Smooth muscle cell (in vitro differentiated cells): Measurements from ENCODE around the gene PABPC1L. TPM values are rescaled to one million over a fixed set of nuclear protein-coding genes. Genes with fewer than 3 reads are reported as not detected.

Experiments used
- DNase-seq: peaks from one replicate; lab custom pipeline; 2025; ENCODE audit not compliant: unreplicated experiment; lab: John Stamatoyannopoulos, UW
- H2AFZ ChIP-seq: fragments of 200-600 bp; sonication (generic); 2 replicates; pipeline ENCODE4 v1.6.0; 2016; ENCODE audit warnings: antibody characterized with exemption, low read depth, mild to moderate bottlenecking
- H3F3A ChIP-seq: fragments of 200-600 bp; sonication (generic); 2 replicates; pipeline ENCODE4 v1.6.0; 2017; ENCODE audit warnings: antibody characterized with exemption, low read depth
- H3K27ac ChIP-seq: fragments of 200-600 bp; sonication (generic); 2 replicates; pipeline ENCODE4 v1.5.1; 2016; ENCODE audit warnings: low read depth, mild to moderate bottlenecking
- H3K27me3 ChIP-seq: fragments of 200-600 bp; sonication (generic); 2 replicates; pipeline ENCODE4 v1.6.1; 2016; ENCODE audit warnings: low read depth, mild to moderate bottlenecking
- H3K36me3 ChIP-seq: fragments of 200-600 bp; sonication (generic); 2 replicates; pipeline ENCODE4 v1.5.1; 2016; ENCODE audit warnings: low read depth
- H3K4me1 ChIP-seq: fragments of 200-600 bp; sonication (generic); 2 replicates; pipeline ENCODE4 v1.5.1; 2016; ENCODE audit warnings: low read depth
- H3K4me2 ChIP-seq: fragments of 200-600 bp; sonication (generic); 2 replicates; pipeline ENCODE4 v1.6.0; 2016; ENCODE audit warnings: mild to moderate bottlenecking
- H3K4me3 ChIP-seq: fragments of 200-600 bp; sonication (generic); 2 replicates; pipeline ENCODE4 v1.5.1; 2016; ENCODE audit warnings: mild to moderate bottlenecking
- H3K79me2 ChIP-seq: fragments of 200-600 bp; sonication (generic); 2 replicates; pipeline ENCODE4 v1.6.0; 2016; ENCODE audit warnings: low read depth, mild to moderate bottlenecking
- H3K9ac ChIP-seq: fragments of 200-600 bp; sonication (generic); 2 replicates; pipeline ENCODE4 v1.6.0; 2016; ENCODE audit warnings: low read depth
- H3K9me3 ChIP-seq: fragments of 200-600 bp; sonication (generic); replicated peaks from 2 replicates; pipeline ENCODE4 v1.5.1; 2016; ENCODE audit warnings: low read depth
- H4K20me1 ChIP-seq: fragments of 200-600 bp; sonication (generic); 2 replicates; pipeline ENCODE4 v1.6.0; 2016; ENCODE audit warnings: low read depth
- WGBS: methylation state at CpG from one replicate; pipeline ENCODE4 v1.1.7; 2016; ENCODE audit warnings: low lambda C conversion rate; 5-methylcytosine and 5-hydroxymethylcytosine counted together
- polyA plus RNA-seq: library from polyadenylated mRNA; unstranded; fragments of >200 nt; fragmentation: Nextera tagmentation; extraction: Ambion mirVana; gene quantifications from 2 replicates; pipeline ENCODE4 v1.2.1, GENCODE V29; 2016
- total RNA-seq: library from RNA; depleted of rRNA; stranded (reverse); fragments of >200 nt; gene quantifications from 2 replicates; pipeline ENCODE4 v1.2.3, GENCODE V29; 2014
- TF ChIP-seq, protein P1 (sequence below): fragments of 200-600 bp; sonication (generic); IDR thresholded peaks from 2 replicates; pipeline ENCODE4 v1.5.1; 2017; ENCODE audit warnings: borderline replicate concordance, mild to moderate bottlenecking, antibody characterized with exemption; ENCODE audit not compliant: insufficient read depth, poor library complexity, severe bottlenecking

The PABPC1L gene
- total and polyA plus RNA-seq, 2 experiments from 2014 or later = 8.9 to 12.3 TPM

DNA sequence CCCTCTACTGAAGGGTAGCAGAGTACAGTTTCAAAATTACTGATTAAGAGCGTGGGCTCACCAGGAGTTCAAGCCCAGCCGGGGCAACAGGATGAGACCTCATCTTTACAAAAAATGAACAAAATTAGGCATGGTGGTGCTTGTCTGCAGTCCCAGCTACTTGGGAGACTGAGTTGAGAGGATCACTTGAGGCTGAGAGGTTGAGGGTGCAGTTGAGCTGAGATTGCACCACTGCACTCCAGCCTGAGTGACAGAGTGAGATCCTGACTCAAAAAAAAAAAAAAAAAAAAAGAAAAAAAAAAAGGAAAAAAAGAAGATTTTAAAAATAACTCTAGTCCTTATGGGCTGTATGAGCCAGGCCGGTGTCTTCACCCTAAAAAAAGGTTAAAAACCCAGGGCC, 18.7 kb downstream of the PABPC1L start:
- no peak overlapping the region for H3K27ac ChIP-seq
- no peak for DNase-seq
- no peak overlapping the region for H3K4me3 ChIP-seq
- TF ChIP-seq, protein P1, sequence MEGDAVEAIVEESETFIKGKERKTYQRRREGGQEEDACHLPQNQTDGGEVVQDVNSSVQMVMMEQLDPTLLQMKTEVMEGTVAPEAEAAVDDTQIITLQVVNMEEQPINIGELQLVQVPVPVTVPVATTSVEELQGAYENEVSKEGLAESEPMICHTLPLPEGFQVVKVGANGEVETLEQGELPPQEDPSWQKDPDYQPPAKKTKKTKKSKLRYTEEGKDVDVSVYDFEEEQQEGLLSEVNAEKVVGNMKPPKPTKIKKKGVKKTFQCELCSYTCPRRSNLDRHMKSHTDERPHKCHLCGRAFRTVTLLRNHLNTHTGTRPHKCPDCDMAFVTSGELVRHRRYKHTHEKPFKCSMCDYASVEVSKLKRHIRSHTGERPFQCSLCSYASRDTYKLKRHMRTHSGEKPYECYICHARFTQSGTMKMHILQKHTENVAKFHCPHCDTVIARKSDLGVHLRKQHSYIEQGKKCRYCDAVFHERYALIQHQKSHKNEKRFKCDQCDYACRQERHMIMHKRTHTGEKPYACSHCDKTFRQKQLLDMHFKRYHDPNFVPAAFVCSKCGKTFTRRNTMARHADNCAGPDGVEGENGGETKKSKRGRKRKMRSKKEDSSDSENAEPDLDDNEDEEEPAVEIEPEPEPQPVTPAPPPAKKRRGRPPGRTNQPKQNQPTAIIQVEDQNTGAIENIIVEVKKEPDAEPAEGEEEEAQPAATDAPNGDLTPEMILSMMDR = no peak
- no peaks in the 10 kb centered on the region for H3K27me3 ChIP-seq
- no peak overlapping the region for H3K9ac ChIP-seq
- no peaks in the 10 kb centered on the region for H3F3A ChIP-seq
- H3K4me2 ChIP-seq = no peak overlapping the region
- no peaks in the 10 kb centered on the region for H3K79me2 ChIP-seq
- H3K9me3 ChIP-seq = no peaks in the 10 kb centered on the region
- H3K36me3 ChIP-seq = no peaks in the 10 kb centered on the region
- H3K4me1 ChIP-seq = no peaks in the 10 kb centered on the region
- no peak overlapping the region for H2AFZ ChIP-seq
- H4K20me1 ChIP-seq = no peaks in the 10 kb centered on the region
- 98% methylated on average over 3 of the region's 3 CpGs for WGBS

DNA sequence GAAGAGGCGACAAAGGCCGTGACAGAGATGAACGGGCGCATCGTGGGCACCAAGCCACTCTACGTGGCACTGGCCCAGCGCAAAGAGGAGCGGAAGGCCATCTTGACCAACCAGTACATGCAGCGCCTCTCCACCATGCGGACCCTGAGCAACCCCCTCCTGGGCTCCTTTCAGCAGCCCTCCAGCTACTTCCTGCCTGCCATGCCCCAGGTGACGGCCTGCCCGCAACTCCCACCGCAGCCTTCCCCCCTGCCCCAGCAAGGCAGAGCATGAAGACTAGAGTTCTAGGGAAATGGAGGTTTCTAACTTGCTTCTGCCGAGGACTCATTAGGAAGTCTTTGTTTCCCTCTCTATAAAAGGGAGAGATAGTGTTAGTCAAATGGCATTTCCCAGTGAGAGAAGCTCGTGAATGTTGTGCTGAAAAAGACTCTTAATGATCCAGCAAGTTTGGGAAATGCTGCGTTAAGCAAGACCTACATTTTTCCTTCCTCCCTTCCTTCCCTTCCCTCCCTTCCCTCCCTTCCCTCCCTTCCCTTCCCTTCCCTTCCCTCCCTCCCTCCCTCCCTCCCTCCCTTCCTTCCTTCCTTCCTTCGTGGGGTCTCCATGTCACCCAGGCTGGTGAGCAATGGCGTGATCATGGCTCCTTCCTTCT, 20.8 kb downstream of the PABPC1L start:
- Histone ChIP-seq H3F3A (no peaks in the 10 kb centered on the region), H3K9me3 (no peaks in the 10 kb centered on the region), H4K20me1 (no peaks in the 10 kb centered on the region), H3K4me3 (no peak overlapping the region), H3K9ac (no peak overlapping the region), H3K4me1 (no peaks in the 10 kb centered on the region), H3K4me2 (no peak overlapping the region), H3K27me3 (no peaks in the 10 kb centered on the region), H2AFZ (no peak overlapping the region), H3K79me2 (no peaks in the 10 kb centered on the region), H3K36me3 (no peaks in the 10 kb centered on the region), H3K27ac (no peak overlapping the region)
- 97% methylated on average over 16 of the region's 18 CpGs for whole genome bisulfite sequencing
- DNase-seq = no peak
- TF ChIP-seq, protein P1 = no peak

DNA sequence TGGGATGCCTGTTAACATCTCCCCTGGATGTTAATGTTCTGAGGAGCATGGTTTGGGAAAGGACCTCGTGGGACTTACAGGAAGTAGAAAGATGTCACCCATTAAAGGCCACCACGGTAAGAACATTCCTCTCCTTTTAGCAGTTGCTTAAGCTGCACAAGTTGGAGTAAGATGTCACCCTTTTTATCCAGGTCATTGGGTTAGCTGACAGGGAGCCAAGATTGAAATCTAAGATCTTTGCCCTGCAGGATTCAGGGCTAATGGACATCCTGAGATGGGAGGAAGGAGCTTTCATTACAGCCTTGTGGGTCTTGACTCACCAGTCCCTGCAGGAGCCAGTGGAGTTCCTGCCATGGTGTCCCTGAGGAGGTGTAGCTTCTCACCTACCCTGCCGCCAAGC, 22.1 kb downstream of the PABPC1L start:
- TF ChIP-seq, protein P1 = no peak
- H3K4me3 ChIP-seq = no peak overlapping the region
- no peak overlapping the region for H3K27ac ChIP-seq
- H3F3A ChIP-seq = no peaks in the 10 kb centered on the region
- H3K9me3 ChIP-seq = no peaks in the 10 kb centered on the region
- WGBS = 93% methylated on average over 3 of the region's 3 CpGs
- no peak overlapping the region for H3K9ac ChIP-seq
- DNase-seq = no peak
- no peaks in the 10 kb centered on the region for H4K20me1 ChIP-seq
- no peaks in the 10 kb centered on the region for H3K79me2 ChIP-seq
- no peaks in the 10 kb centered on the region for H3K36me3 ChIP-seq
- H3K4me2 ChIP-seq = no peak overlapping the region
- H3K27me3 ChIP-seq = no peaks in the 10 kb centered on the region
- no peaks in the 10 kb centered on the region for H3K4me1 ChIP-seq
- H2AFZ ChIP-seq = no peak overlapping the region

GRCh38 chr20:44932916-44933315, 23.1 kb downstream of the PABPC1L start:
- Histone ChIP-seq H3K4me1 (no peaks in the 10 kb centered on the region), H3K4me3 (no peak overlapping the region), H2AFZ (no peak overlapping the region), H3F3A (no peaks in the 10 kb centered on the region), H3K9ac (no peak overlapping the region), H4K20me1 (no peaks in the 10 kb centered on the region), H3K27me3 (no peaks in the 10 kb centered on the region), H3K9me3 (no peaks in the 10 kb centered on the region), H3K4me2 (no peak overlapping the region), H3K27ac (no peak overlapping the region), H3K79me2 (no peaks in the 10 kb centered on the region), H3K36me3 (no peaks in the 10 kb centered on the region)
- DNase-seq = no peak
- WGBS = 96% methylated on average over 8 of the region's 8 CpGs
- TF ChIP-seq, protein P1 = no peak
